ENCODE measurements around the gene SOS1.
A peak's percentile ranks its signal among the peaks of the same experiment; 100 is the strongest.

SOS1 gene

GRCh38 chr2:38981003-38981669 lies 139.7 kb downstream of the SOS1 start:
- H3K4me3 Mint-ChIP-seq = no peak overlapping the region
- DNase-seq (no peak), ATAC-seq (replicated peaks) (no peak)
- no peaks in the 10 kb centered on the region for H3K9me3 Mint-ChIP-seq
- H3K27ac Mint-ChIP-seq = no peak overlapping the region
- H3K27me3 Mint-ChIP-seq = no peaks in the 10 kb centered on the region
- H3K4me1 Mint-ChIP-seq (ENCODE audit: low read depth in 2 of 2) = peaks cover 2 to 3% of the 10 kb centered on the region in 2 donors
- peaks cover 16% of the 10 kb centered on the region for H3K36me3 Mint-ChIP-seq (ENCODE audit: insufficient read depth)

- no peak overlapping the region for H3K4me3 Mint-ChIP-seq
- DNase-seq = no peak
- H3K27me3 Mint-ChIP-seq = no peaks in the 10 kb centered on the region
- no peaks in the 10 kb centered on the region for H3K9me3 Mint-ChIP-seq
- H3K27ac Mint-ChIP-seq = peak overlapping the region; percentile 20 to 56
- no peak for ATAC-seq (replicated peaks)
- H3K4me1 Mint-ChIP-seq (ENCODE audit: low read depth in 2 of 2) = peaks cover 0 to 2% of the 10 kb centered on the region in 2 donors
- H3K36me3 Mint-ChIP-seq (ENCODE audit: insufficient read depth) = peaks cover 6% of the 10 kb centered on the region
Measured at GRCh38 chr2:38978908-38979307, 141.9 kb downstream of the SOS1 start.

- ATAC-seq (replicated peaks) (no peak), DNase-seq (no peak)
- no peaks in the 10 kb centered on the region for H3K27me3 Mint-ChIP-seq
- H3K4me3 Mint-ChIP-seq = no peak overlapping the region
- H3K27ac Mint-ChIP-seq = peak overlapping the region; percentile 20 to 26
- no peaks in the 10 kb centered on the region for H3K9me3 Mint-ChIP-seq
- peaks cover 3% of the 10 kb centered on the region for H3K36me3 Mint-ChIP-seq (ENCODE audit: insufficient read depth)
- peaks cover 0 to 2% of the 10 kb centered on the region in 2 donors for H3K4me1 Mint-ChIP-seq (ENCODE audit: low read depth in 2 of 2)
Measured at GRCh38 chr2:38978296-38978903, 142.5 kb downstream of the SOS1 start.

GRCh38 chr2:38977047-38977446 lies 143.8 kb downstream of the SOS1 start:
- ATAC-seq (replicated peaks) (no peak), DNase-seq (no peak)
- Mint-ChIP-seq H3K4me1 (ENCODE audit: low read depth in 2 of 2) (peaks cover 0 to 2% of the 10 kb centered on the region in 2 donors), H3K27ac (no peak overlapping the region), H3K4me3 (no peak overlapping the region), H3K36me3 (ENCODE audit: insufficient read depth) (peaks cover 3% of the 10 kb centered on the region), H3K9me3 (no peaks in the 10 kb centered on the region), H3K27me3 (no peaks in the 10 kb centered on the region)

GRCh38 chr2:38975042-38975441 lies 145.8 kb downstream of the SOS1 start:
- Mint-ChIP-seq H3K4me1 (ENCODE audit: low read depth in 2 of 2) (peaks cover 0 to 2% of the 10 kb centered on the region in 2 donors), H3K27ac (no peak overlapping the region), H3K36me3 (ENCODE audit: insufficient read depth) (peaks cover 3% of the 10 kb centered on the region), H3K9me3 (no peaks in the 10 kb centered on the region), H3K4me3 (no peak overlapping the region), H3K27me3 (no peaks in the 10 kb centered on the region)
- DNase-seq = no peak
- ATAC-seq (replicated peaks) = no peak

- H3K27me3 Mint-ChIP-seq = peaks cover 0 to 8% of the 10 kb centered on the region in 2 donors
- peaks cover 3% of the 10 kb centered on the region for H3K36me3 Mint-ChIP-seq (ENCODE audit: insufficient read depth)
- H3K4me3 Mint-ChIP-seq = no peak overlapping the region
- no peak for DNase-seq
- H3K4me1 Mint-ChIP-seq (ENCODE audit: low read depth in 2 of 2) = no peaks in the 10 kb centered on the region
- no peak for ATAC-seq (replicated peaks)
- H3K27ac Mint-ChIP-seq = no peak overlapping the region
- no peaks in the 10 kb centered on the region for H3K9me3 Mint-ChIP-seq
Measured at GRCh38 chr2:38973266-38973665, 147.6 kb downstream of the SOS1 start.

GRCh38 chr2:38971377-38971776 lies 149.5 kb downstream of the SOS1 start:
- no peaks in the 10 kb centered on the region for H3K9me3 Mint-ChIP-seq
- no peak overlapping the region for H3K4me3 Mint-ChIP-seq
- no peaks in the 10 kb centered on the region for H3K4me1 Mint-ChIP-seq (ENCODE audit: low read depth in 2 of 2)
- peaks cover 3% of the 10 kb centered on the region for H3K36me3 Mint-ChIP-seq (ENCODE audit: insufficient read depth)
- no peak for ATAC-seq (replicated peaks)
- no peak for DNase-seq
- H3K27me3 Mint-ChIP-seq = peaks cover 0 to 19% of the 10 kb centered on the region in 2 donors
- H3K27ac Mint-ChIP-seq = no peak overlapping the region

GRCh38 chr2:38968021-38968420 lies 152.8 kb downstream of the SOS1 start:
- Mint-ChIP-seq H3K4me3 (no peak overlapping the region), H3K27ac (no peak overlapping the region), H3K27me3 (peaks cover 2 to 34% of the 10 kb centered on the region in 2 donors), H3K4me1 (ENCODE audit: low read depth in 2 of 2) (no peaks in the 10 kb centered on the region), H3K9me3 (no peaks in the 10 kb centered on the region), H3K36me3 (ENCODE audit: insufficient read depth) (no peaks in the 10 kb centered on the region)
- ATAC-seq (replicated peaks) = no peak
- no peak for DNase-seq

- no peak overlapping the region for H3K4me3 Mint-ChIP-seq
- H3K4me1 Mint-ChIP-seq (ENCODE audit: low read depth in 2 of 2) = no peaks in the 10 kb centered on the region
Measured at GRCh38 chr2:38966678-38967077, 154.2 kb downstream of the SOS1 start.

GRCh38 chr2:38966006-38966405 lies 154.8 kb downstream of the SOS1 start:
- DNase-seq = no peak
- Mint-ChIP-seq H3K27ac (no peak overlapping the region), H3K36me3 (ENCODE audit: insufficient read depth) (no peaks in the 10 kb centered on the region), H3K27me3 (peaks cover 16 to 47% of the 10 kb centered on the region in 2 donors), H3K4me1 (ENCODE audit: low read depth in 2 of 2) (no peaks in the 10 kb centered on the region), H3K4me3 (no peak overlapping the region), H3K9me3 (no peaks in the 10 kb centered on the region)
- ATAC-seq (replicated peaks) = no peak

More at GRCh38 chr2:38966678-38967077, 154.2 kb downstream of the SOS1 start:
- Mint-ChIP-seq H3K36me3 (ENCODE audit: insufficient read depth) (no peaks in the 10 kb centered on the region), H3K27ac (no peak overlapping the region), H3K9me3 (no peaks in the 10 kb centered on the region), H3K27me3 (peaks cover 9 to 40% of the 10 kb centered on the region in 2 donors)
- ATAC-seq (replicated peaks) (no peak), DNase-seq (no peak)

- Mint-ChIP-seq H3K27me3 (peaks cover 24 to 45% of the 10 kb centered on the region in 2 donors), H3K4me3 (peak overlapping the region; percentile 59 to 61), H3K27ac (no peak overlapping the region), H3K36me3 (ENCODE audit: insufficient read depth) (peaks cover 4% of the 10 kb centered on the region), H3K4me1 (ENCODE audit: low read depth in 2 of 2) (no peaks in the 10 kb centered on the region), H3K9me3 (no peaks in the 10 kb centered on the region)
- ATAC-seq (replicated peaks) = peak; percentile 36
- DNase-seq = no peak
Measured at GRCh38 chr2:38960609-38961320, 160.1 kb downstream of the SOS1 start.

- no peak overlapping the region for H3K27ac Mint-ChIP-seq
- no peaks in the 10 kb centered on the region for H3K9me3 Mint-ChIP-seq
- H3K36me3 Mint-ChIP-seq (ENCODE audit: insufficient read depth) = peaks cover 4% of the 10 kb centered on the region
- H3K4me3 Mint-ChIP-seq = peak overlapping the region; percentile 59 to 61
- DNase-seq (peak; percentile 35 to 51 (median 42)), ATAC-seq (replicated peaks) (peak; percentile 99)
- H3K4me1 Mint-ChIP-seq (ENCODE audit: low read depth in 2 of 2) = no peaks in the 10 kb centered on the region
- peaks cover 24 to 45% of the 10 kb centered on the region in 2 donors for H3K27me3 Mint-ChIP-seq
Measured at GRCh38 chr2:38959938-38960608, 160.8 kb downstream of the SOS1 start.

- Mint-ChIP-seq H3K36me3 (ENCODE audit: insufficient read depth) (peaks cover 4% of the 10 kb centered on the region), H3K27ac (no peak overlapping the region), H3K4me3 (peak overlapping the region; percentile 36 to 55), H3K9me3 (no peaks in the 10 kb centered on the region), H3K4me1 (ENCODE audit: low read depth in 2 of 2) (no peaks in the 10 kb centered on the region), H3K27me3 (peaks cover 24 to 45% of the 10 kb centered on the region in 2 donors)
- ATAC-seq (replicated peaks) = no peak
- no peak for DNase-seq
Measured at GRCh38 chr2:38959466-38959865, 161.4 kb downstream of the SOS1 start.

All from effector memory CD8-positive, alpha-beta T cell (primary cell).